ENCODE results near the gene HS3ST3B1. TPM values are rescaled to one million over a fixed set of nuclear protein-coding genes. Genes with fewer than 3 reads are reported as not detected.

HS3ST3B1 gene
- total and polyA plus RNA-seq, 3 donors from 2014 or later = 1.5 to 2.1 (median 1.9) TPM

DNA sequence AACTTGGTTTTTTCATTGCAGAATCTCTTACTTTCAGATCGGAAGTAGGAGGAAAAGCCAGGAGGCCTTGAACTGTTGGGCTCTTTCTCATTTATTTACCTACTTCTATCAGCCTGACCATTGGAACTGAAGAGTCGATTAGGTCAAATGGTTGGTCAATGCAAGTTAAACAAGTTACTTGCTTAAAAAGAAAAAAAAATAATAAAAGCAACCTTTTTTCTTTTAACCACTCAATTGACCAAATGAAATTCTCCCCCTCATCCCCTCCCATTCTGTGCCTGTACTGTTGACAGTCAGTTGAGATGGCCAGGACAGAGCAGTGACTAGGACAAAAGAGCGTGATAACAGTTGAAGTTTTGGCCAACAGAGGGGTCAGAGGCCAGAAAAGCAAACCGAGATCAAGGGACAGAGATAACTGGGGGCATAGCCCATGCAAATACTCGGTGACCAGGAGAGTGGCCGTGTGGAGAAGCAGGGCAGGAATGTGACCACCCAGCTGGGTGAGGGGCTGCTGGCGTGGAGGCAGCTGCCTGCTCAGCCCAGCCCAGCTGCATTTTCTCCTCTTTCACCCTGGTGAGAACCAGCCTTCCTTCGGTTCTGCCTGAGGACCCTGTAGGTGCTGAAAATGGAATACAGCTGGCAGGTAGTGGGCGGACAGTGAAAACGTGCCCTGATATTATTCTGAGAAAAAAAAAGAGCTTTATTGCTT lies 72.2 kb downstream of the HS3ST3B1 start:
- WGBS, 2 donors = 61 to 66% methylated on average over 8 to 10 of the region's 10 CpGs
- no peaks in the 10 kb centered on the region for H3K27me3 ChIP-seq
- H3K27ac ChIP-seq = no peak overlapping the region
- DNase-seq = no peak
- intact Hi-C loops (cut with DNase I; ENCODE audit: low total_unique reads) = no loop called here
- H3K4me3 ChIP-seq = no peak overlapping the region
- H3K4me1 ChIP-seq = no peaks in the 10 kb centered on the region
- no peaks in the 10 kb centered on the region for H3K9me3 ChIP-seq
- H3K36me3 ChIP-seq (ENCODE audit: low read depth, missing control alignments) = no peaks in the 10 kb centered on the region
- TF ChIP-seq POLR2A (IDR thresholded peaks at IDR 0.05) = no peak
- TF ChIP-seq, protein P1, sequence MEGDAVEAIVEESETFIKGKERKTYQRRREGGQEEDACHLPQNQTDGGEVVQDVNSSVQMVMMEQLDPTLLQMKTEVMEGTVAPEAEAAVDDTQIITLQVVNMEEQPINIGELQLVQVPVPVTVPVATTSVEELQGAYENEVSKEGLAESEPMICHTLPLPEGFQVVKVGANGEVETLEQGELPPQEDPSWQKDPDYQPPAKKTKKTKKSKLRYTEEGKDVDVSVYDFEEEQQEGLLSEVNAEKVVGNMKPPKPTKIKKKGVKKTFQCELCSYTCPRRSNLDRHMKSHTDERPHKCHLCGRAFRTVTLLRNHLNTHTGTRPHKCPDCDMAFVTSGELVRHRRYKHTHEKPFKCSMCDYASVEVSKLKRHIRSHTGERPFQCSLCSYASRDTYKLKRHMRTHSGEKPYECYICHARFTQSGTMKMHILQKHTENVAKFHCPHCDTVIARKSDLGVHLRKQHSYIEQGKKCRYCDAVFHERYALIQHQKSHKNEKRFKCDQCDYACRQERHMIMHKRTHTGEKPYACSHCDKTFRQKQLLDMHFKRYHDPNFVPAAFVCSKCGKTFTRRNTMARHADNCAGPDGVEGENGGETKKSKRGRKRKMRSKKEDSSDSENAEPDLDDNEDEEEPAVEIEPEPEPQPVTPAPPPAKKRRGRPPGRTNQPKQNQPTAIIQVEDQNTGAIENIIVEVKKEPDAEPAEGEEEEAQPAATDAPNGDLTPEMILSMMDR (IDR thresholded peaks at IDR 0.05) = no peak

DNA sequence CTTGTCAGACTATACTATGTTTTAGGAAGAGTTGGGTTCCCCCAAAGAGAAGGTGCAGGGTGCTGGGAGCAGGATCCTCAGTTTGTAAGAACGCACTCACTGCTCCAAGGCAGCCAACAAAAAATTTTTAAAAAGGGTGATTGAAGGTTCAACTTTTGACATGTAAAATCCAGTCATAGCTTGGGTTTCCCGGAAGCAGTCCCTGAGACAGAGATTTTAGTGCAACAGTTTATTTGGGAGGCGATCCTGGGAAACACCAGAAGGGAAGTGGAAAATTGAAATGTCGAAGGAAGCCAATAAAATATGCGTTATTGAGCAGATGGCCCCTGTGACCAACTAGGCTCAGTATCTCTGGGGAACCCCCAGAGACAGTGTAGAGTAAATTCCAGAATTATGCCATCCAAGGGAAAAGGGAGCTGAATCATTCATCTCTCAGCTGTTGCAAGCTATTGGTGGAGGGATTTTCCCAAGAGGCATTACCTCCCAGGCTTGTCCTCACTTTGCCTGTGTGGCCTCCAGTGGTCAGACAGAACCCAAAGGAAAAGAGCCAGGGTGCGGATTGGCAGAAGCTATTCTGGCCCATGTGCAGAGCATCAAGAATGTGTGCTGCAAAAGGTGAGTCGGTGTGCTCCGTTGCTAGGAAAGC lies 72.9 kb downstream of the HS3ST3B1 start:
- Histone ChIP-seq H3K36me3 (ENCODE audit: low read depth, missing control alignments) (no peaks in the 10 kb centered on the region), H3K4me3 (no peak overlapping the region), H3K9me3 (no peaks in the 10 kb centered on the region), H3K27me3 (no peaks in the 10 kb centered on the region), H3K4me1 (no peaks in the 10 kb centered on the region), H3K27ac (no peak overlapping the region)
- no peak for DNase-seq
- 78 to 81% methylated on average over 8 of the region's 8 CpGs for WGBS, 2 donors
- intact Hi-C loops (cut with DNase I; ENCODE audit: low total_unique reads) = no loop called here
- TF ChIP-seq, protein P1 (IDR thresholded peaks at IDR 0.05) = no peak
- TF ChIP-seq POLR2A (IDR thresholded peaks at IDR 0.05) = no peak

DNA sequence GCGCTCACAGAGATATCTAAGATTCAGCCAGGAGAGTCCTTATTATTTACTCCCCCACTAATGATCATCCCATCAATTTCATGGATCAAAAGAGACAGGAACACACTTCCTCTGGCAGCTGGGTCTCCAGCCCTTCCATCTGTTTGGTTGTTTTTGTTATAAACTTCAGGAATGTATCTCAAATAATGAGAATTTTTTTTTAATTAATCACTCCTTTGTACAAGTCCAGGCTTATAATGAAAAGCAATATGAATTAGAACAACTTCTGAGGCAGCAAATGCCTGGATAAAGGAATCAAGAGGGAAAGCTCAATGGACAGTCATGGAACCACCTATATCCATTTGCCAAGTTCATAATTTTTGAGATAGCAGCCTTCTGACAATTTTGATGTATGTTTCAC lies 73.4 kb downstream of the HS3ST3B1 start:
- Histone ChIP-seq H3K4me1 (no peaks in the 10 kb centered on the region), H3K36me3 (ENCODE audit: low read depth, missing control alignments) (no peaks in the 10 kb centered on the region), H3K27ac (no peak overlapping the region), H3K9me3 (no peaks in the 10 kb centered on the region), H3K27me3 (no peaks in the 10 kb centered on the region), H3K4me3 (no peak overlapping the region)
- intact Hi-C loops (cut with DNase I; ENCODE audit: low total_unique reads) = no loop called here
- TF ChIP-seq, protein P1 (IDR thresholded peaks at IDR 0.05) = no peak
- no peak for TF ChIP-seq POLR2A (IDR thresholded peaks at IDR 0.05)
- 87 to 90% methylated on average over 1 of the region's 1 CpG for WGBS, 2 donors
- DNase-seq = no peak

DNA sequence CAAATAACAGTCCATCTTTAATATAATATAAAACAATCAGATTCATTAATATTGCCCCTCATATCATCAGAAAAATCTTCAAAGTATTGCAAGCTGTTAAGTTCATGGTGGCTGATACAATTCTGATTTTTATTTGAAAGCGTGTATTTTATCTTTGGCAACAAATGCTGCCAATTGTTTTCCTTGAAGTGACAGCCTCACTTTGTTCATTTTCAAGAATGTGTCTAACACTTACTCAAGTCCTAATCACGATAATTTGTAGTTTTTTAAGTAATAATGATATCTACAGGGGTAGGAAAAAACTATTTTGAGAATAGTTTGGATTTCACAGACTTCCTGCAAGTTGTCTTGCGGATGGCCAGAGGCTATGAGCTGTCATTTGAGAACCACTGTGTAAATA lies 75.8 kb downstream of the HS3ST3B1 start:
- WGBS, 2 donors = 79 to 84% methylated on average over 3 of the region's 3 CpGs

More for the DNA sequence above, 75.8 kb downstream of the HS3ST3B1 start:
- H3K4me3 ChIP-seq = no peak overlapping the region
- no peak for DNase-seq
- no peaks in the 10 kb centered on the region for H3K9me3 ChIP-seq
- no peak overlapping the region for H3K27ac ChIP-seq
- TF ChIP-seq, protein P1 (IDR thresholded peaks at IDR 0.05) = no peak
- no peak for TF ChIP-seq POLR2A (IDR thresholded peaks at IDR 0.05)
- no peaks in the 10 kb centered on the region for H3K36me3 ChIP-seq (ENCODE audit: low read depth, missing control alignments)
- H3K4me1 ChIP-seq = no peaks in the 10 kb centered on the region
- H3K27me3 ChIP-seq = no peaks in the 10 kb centered on the region
- intact Hi-C loops (cut with DNase I; ENCODE audit: low total_unique reads) = no loop called here
